ENCODE measurements around the gene EOGT.

Gene EOGT

GRCh38 chr3:68931406-68932149 lies 81.9 kb downstream of the EOGT start:
- DNase-seq (ENCODE audit: low read depth): no peak
- H3K4me3 ChIP-seq (ENCODE audit: control insufficient read depth, low read depth, low read length): no peak overlapping the region
- TF ChIP-seq CTCF (conservative IDR thresholded peaks at IDR 0.05; ENCODE audit: control insufficient read depth, insufficient read depth, low read depth, low read length): no peak
